ENCODE measurements around the gene TMEM232. TPM values are rescaled to one million over a fixed set of nuclear protein-coding genes. Genes with fewer than 3 reads are reported as not detected.

The TMEM232 gene
- total RNA-seq, 1 donor from 2014 or later = 0.86 TPM

DNA sequence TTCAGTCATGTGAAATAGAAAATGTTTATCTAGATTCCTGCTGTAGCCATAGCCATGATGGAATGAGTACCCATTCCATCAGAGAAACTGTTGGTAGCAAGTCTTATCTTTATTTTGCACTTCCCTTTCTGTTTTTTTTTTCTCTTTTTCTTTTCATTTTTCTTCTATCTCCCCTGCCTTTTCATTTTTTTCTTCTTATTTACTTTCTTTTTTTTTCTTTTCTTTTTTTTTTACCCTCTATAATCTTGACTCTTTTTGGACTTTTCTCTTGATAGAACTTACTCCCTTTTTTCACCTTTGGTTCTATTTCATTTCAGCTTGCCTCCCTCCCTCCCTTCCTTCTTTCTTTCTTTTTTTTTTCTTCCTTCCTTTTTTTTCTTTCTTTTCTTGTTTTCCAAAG lies 27.7 kb upstream of the TMEM232 start:
- DNase-seq (ENCODE audit: low read depth) = no peak
- TF ChIP-seq, protein P1, sequence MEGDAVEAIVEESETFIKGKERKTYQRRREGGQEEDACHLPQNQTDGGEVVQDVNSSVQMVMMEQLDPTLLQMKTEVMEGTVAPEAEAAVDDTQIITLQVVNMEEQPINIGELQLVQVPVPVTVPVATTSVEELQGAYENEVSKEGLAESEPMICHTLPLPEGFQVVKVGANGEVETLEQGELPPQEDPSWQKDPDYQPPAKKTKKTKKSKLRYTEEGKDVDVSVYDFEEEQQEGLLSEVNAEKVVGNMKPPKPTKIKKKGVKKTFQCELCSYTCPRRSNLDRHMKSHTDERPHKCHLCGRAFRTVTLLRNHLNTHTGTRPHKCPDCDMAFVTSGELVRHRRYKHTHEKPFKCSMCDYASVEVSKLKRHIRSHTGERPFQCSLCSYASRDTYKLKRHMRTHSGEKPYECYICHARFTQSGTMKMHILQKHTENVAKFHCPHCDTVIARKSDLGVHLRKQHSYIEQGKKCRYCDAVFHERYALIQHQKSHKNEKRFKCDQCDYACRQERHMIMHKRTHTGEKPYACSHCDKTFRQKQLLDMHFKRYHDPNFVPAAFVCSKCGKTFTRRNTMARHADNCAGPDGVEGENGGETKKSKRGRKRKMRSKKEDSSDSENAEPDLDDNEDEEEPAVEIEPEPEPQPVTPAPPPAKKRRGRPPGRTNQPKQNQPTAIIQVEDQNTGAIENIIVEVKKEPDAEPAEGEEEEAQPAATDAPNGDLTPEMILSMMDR (conservative IDR thresholded peaks at IDR 0.05; ENCODE audit: low read depth, low read length) = no peak
- H3K4me3 ChIP-seq (ENCODE audit: low read depth, low read length) = no peak overlapping the region

DNA sequence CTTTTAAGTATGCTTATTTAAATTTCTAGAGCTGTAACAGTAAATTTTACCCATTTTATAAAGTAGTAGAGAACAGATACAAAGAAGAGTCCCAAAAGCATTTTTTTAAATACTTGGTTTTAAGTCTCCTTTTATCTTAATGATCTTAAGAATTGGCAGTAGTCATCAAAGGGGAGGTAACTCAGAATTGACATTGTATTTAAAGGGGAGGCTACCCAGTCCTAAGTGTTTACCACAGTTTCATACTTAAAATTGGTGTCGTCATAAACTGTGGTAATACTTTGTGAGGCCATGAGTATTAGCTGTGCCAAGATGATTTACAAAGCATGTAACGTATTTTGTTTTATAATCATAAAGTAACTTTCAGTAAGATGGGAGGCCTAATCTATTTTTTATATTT lies 27.1 kb upstream of the TMEM232 start:
- TF ChIP-seq, protein P1 (conservative IDR thresholded peaks at IDR 0.05; ENCODE audit: low read depth, low read length) = no peak
- no peak overlapping the region for H3K4me3 ChIP-seq (ENCODE audit: low read depth, low read length)
- no peak for DNase-seq (ENCODE audit: low read depth)

DNA sequence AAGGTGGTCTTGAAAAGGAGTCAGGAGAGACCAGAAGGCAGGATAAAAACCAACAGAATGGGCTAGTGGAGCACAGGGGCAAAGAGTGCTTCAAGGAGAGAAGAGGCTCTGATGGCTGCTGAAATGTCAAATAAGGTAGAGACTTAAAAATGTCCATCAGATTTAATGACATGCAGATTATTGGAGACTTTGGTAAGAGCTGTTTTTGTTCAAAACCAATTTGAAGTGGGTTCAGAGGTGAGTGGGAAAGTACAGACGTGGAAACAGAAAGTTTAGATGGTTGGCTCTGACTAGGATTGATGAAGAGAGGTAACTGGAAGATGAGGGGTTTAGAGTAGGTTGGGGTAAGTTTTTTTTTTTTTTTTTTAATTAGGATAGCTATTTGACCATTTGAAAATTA lies 26.5 kb upstream of the TMEM232 start:
- TF ChIP-seq, protein P1 (conservative IDR thresholded peaks at IDR 0.05; ENCODE audit: low read depth, low read length) = no peak
- no peak overlapping the region for H3K4me3 ChIP-seq (ENCODE audit: low read depth, low read length)
- no peak for DNase-seq (ENCODE audit: low read depth)

GRCh38 chr5:110751902-110752762 lies 25.7 kb upstream of the TMEM232 start:
- TF ChIP-seq, protein P1 (conservative IDR thresholded peaks at IDR 0.05; ENCODE audit: low read depth, low read length) = no peak
- no peak for DNase-seq (ENCODE audit: low read depth)
- H3K4me3 ChIP-seq (ENCODE audit: low read depth, low read length) = no peak overlapping the region

DNA sequence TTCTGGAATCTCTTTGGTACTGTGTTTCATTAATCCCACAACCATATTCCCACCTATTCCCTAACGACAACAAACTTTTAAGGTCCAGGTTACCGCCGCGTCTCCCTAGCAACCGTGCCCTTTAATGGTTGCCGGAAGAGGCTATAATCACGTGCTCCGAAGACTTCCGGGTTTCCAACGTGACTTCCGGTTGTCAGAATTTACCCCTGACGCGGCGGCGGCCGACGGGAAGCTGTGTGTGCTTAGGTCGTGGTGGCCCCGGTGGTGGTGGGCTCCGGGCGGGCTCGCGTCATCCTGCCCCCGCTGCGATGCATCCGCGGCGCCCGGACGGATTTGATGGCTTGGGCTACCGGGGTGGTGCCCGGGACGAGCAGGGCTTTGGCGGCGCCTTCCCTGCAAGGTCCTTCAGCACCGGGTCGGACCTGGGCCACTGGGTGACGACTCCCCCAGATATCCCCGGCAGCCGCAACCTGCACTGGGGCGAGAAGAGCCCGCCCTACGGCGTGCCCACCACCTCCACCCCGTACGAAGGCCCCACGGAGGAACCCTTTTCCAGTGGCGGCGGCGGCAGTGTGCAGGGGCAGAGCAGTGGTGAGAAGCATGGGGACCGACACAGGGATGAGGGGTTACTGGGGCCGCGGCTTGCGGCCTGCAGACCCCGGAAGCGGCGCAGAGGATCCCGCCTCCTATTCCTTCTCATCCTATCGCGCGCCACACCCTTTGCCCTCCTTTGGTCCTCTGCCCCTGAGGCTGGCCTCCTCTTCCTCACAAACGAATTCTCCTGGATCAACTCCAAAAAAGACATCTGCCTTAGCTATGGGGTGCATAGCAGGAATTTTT lies 12.6 kb upstream of the TMEM232 start, which contains the start of gene SLC25A46:
Gene SLC25A46 (plus strand): TSS at position 196 of the 840 bp plus-strand sequence. CDS start 113 bp downstream, at position 309.
- TF ChIP-seq, protein P1 (conservative IDR thresholded peaks at IDR 0.05; ENCODE audit: low read depth, low read length) = no peak
- peak; percentile 58 for DNase-seq (ENCODE audit: low read depth)
- H3K4me3 ChIP-seq (ENCODE audit: low read depth, low read length) = peak within 1 kb of the TSS; percentile 87

- TF ChIP-seq, protein P1 (conservative IDR thresholded peaks at IDR 0.05; ENCODE audit: low read depth, low read length) = no peak
- no peak for DNase-seq (ENCODE audit: low read depth)
- H3K4me3 ChIP-seq (ENCODE audit: low read depth, low read length) = peak overlapping the region; percentile 87
These were observed 12.0 kb upstream of the TMEM232 start for GRCh38 chr5:110738503-110738811.

Data from epithelial cell of proximal tubule (primary cell).